Activated gamma-delta T cell treated with anti-CD3 and anti-CD28 coated beads, Interleukin-2, amount 50 U/mL, for 16 hours (primary cell): ENCODE data around the gene LGR5.

Experiments used
- DNase-seq: peaks from one replicate; pipeline ENCODE4 v3.0.0-alpha.2; 2020; ENCODE audit warnings: low read depth

The LGR5 gene

GRCh38 chr12:71602761-71603577 lies 163.4 kb downstream of the LGR5 start:
- no peak for DNase-seq

GRCh38 chr12:71605039-71605438 lies 165.4 kb downstream of the LGR5 start:
- no peak for DNase-seq

GRCh38 chr12:71607494-71608330 lies 168.1 kb downstream of the LGR5 start:
- DNase-seq: no peak

- DNase-seq: no peak
Observed at GRCh38 chr12:71610031-71610795, 170.6 kb downstream of the LGR5 start.

GRCh38 chr12:71621938-71622337 lies 182.3 kb downstream of the LGR5 start:
- no peak for DNase-seq

- no peak for DNase-seq
Observed at GRCh38 chr12:71625476-71625875, 185.9 kb downstream of the LGR5 start.

- DNase-seq: no peak
Observed at GRCh38 chr12:71626098-71626497, 186.5 kb downstream of the LGR5 start.

- DNase-seq: no peak
Observed at GRCh38 chr12:71626768-71627167, 187.2 kb downstream of the LGR5 start.

- no peak for DNase-seq
Observed at GRCh38 chr12:71627438-71628002, 187.9 kb downstream of the LGR5 start.
